HCT116 (cell line): ENCODE data around the gene MMP15. TPM values are rescaled to one million over a fixed set of nuclear protein-coding genes. Genes with fewer than 3 reads are reported as not detected.

Source experiments
- ATAC-seq: fragments of 200-7000 bp; cut with Tn5 transposase; 2 replicates; pipeline ENCODE4 v1.9.1; 2020; ENCODE audit warnings: mild to moderate bottlenecking, moderate library complexity
- BruUV-seq: library from RNA; stranded (reverse); fragments of 400-500 nt; replicated peaks from 2 replicates; lab custom pipeline; 2021; lab: Mats Ljungman, UMichigan
- CTCF ChIA-PET: fragments of 300-600 bp; sonication (Branson Sonifier 250); formaldehyde crosslinking; loops from one replicate; lab custom pipeline; 2021; ENCODE audit warnings: antibody characterized with exemption; lab: Charles Lee
- POLR2A ChIA-PET: fragments of 300-600, 350-600 bp; sonication (Branson Sonifier 250); formaldehyde crosslinking; loops from one replicate; lab custom pipeline; 2021; ENCODE audit warnings: antibody characterized with exemption; lab: Charles Lee
- RAD21 ChIA-PET, 2 experiments: fragments of 300-600 bp; sonication (Branson Sonifier 250); formaldehyde crosslinking; loops; one replicate each; lab custom pipeline; 2023; ENCODE audit warnings: low total read pairs in 2 of 2; ENCODE audit not compliant: uncharacterized antibody in 2 of 2, unreplicated experiment in 2 of 2, low non-redundant PET in 1 of 2; lab: Charles Lee
- DNase-seq: peaks from one replicate; pipeline ENCODE4 v3.0.0-alpha.2; 2010; ENCODE audit warnings: low read depth, low spot score
- H2AFZ ChIP-seq: fragments of 200-600 bp; shearing (Covaris generic), sonication (generic); 2 replicates; pipeline ENCODE4 v1.6.1; 2017; ENCODE audit warnings: low read depth, mixed run types, mixed read lengths, antibody characterized with exemption, low read length; ENCODE audit not compliant: poor library complexity, severe bottlenecking
- H3K27ac ChIP-seq: 2 replicates; pipeline ENCODE4 v1.5.1; 2012; ENCODE audit warnings: low read depth, low read length
- H3K27me3 ChIP-seq: fragments of 200-600 bp; sonication (generic); 2 replicates; pipeline ENCODE4 v1.6.1; 2016; ENCODE audit warnings: mixed run types, low read length, mixed read lengths; ENCODE audit not compliant: insufficient read depth
- H3K36me3 ChIP-seq, 2 experiments: fragments of 200-500 bp in 1 of 2; fragments of 200-600 bp in 1 of 2; sonication (Bioruptor generic) in 1 of 2; sonication (generic) in 1 of 2; 2 replicates each; pipeline versions ENCODE4 v1.5.1 to v1.6.1; 2014 to 2016; ENCODE audit warnings: low read length in 2 of 2, inconsistent platforms in 1 of 2, mixed read lengths in 1 of 2, mixed run types in 1 of 2; ENCODE audit not compliant: insufficient read depth in 2 of 2, control insufficient read depth in 1 of 2
- H3K4me1 ChIP-seq, 2 experiments: fragments of 200-600 bp in 1 of 2; sonication (generic) in 1 of 2; 2 replicates each; pipeline versions ENCODE4 v1.5.1 to v1.6.1; 2012 to 2017; ENCODE audit warnings: low read length in 2 of 2, inconsistent platforms in 1 of 2, mild to moderate bottlenecking in 1 of 2, mixed read lengths in 1 of 2, mixed run types in 1 of 2, moderate library complexity in 1 of 2; ENCODE audit not compliant: insufficient read depth in 2 of 2, control insufficient read depth in 1 of 2
- H3K4me2 ChIP-seq: fragments of 200-600 bp; sonication (generic); 2 replicates; pipeline ENCODE4 v1.6.1; 2017; ENCODE audit warnings: mixed run types, low read length, mixed read lengths
- H3K4me3 ChIP-seq, 2 experiments: fragments of 200-600 bp in 1 of 2; sonication (generic) in 1 of 2; replicated peaks in 1 of 2; 2 replicates each; pipeline ENCODE4 v1.5.1; 2011 to 2016; ENCODE audit warnings: low read length in 2 of 2, control low read depth in 1 of 2, low read depth in 1 of 2, mild to moderate bottlenecking in 1 of 2, mixed read lengths in 1 of 2, mixed run types in 1 of 2
- H3K79me2 ChIP-seq: fragments of 200-600 bp; sonication (generic); 2 replicates; pipeline ENCODE4 v1.6.1; 2017; ENCODE audit warnings: mild to moderate bottlenecking, mixed run types, low read length, moderate library complexity, mixed read lengths; ENCODE audit not compliant: insufficient read depth
- H3K9ac ChIP-seq: fragments of 200-600 bp; sonication (generic); 2 replicates; pipeline ENCODE4 v1.6.1; 2016; ENCODE audit warnings: low read length, mixed read lengths
- H3K9me2 ChIP-seq: fragments of 200-600 bp; sonication (generic), shearing (Covaris generic); 2 replicates; pipeline ENCODE4 v1.6.1; 2017; ENCODE audit warnings: mixed run types, mild to moderate bottlenecking, moderate library complexity; ENCODE audit not compliant: insufficient read depth
- H3K9me3 ChIP-seq, 2 experiments: fragments of 200-500 bp in 1 of 2; fragments of 200-600 bp in 1 of 2; sonication (Bioruptor generic) in 1 of 2; sonication (generic) in 1 of 2; 2 replicates each; pipeline ENCODE4 v1.6.1; 2014 to 2017; ENCODE audit warnings: low read length in 2 of 2, mixed read lengths in 2 of 2, inconsistent platforms in 1 of 2, low read depth in 1 of 2, mild to moderate bottlenecking in 1 of 2, mixed run types in 1 of 2, moderate library complexity in 1 of 2; ENCODE audit not compliant: control insufficient read depth in 1 of 2, insufficient read depth in 1 of 2
- H4K20me1 ChIP-seq: fragments of 200-600 bp; sonication (generic), shearing (Covaris generic); 2 replicates; pipeline ENCODE4 v1.6.1; 2017; ENCODE audit warnings: mixed run types, mild to moderate bottlenecking, moderate library complexity; ENCODE audit not compliant: insufficient read depth
- ATF3 ChIP-seq: IDR thresholded peaks from 2 replicates; pipeline ENCODE4 v1.6.1; 2012
- CBX3 ChIP-seq: IDR thresholded peaks from 2 replicates; pipeline ENCODE4 v1.6.1; 2012; ENCODE audit warnings: low read depth
- POLR2AphosphoS5 ChIP-seq: IDR thresholded peaks from 2 replicates; pipeline ENCODE4 v1.6.1; 2011; ENCODE audit warnings: mild to moderate bottlenecking, low read depth, low read length, moderate library complexity
- REST ChIP-seq: IDR thresholded peaks from 2 replicates; pipeline ENCODE4 v1.6.1; 2012; ENCODE audit warnings: low read depth
- SIN3A ChIP-seq: IDR thresholded peaks from 2 replicates; pipeline ENCODE4 v1.6.1; 2012; ENCODE audit warnings: low read depth
- YY1 ChIP-seq: IDR thresholded peaks from 2 replicates; pipeline ENCODE4 v1.6.1; 2011; ENCODE audit warnings: low read length, low read depth, moderate library complexity, mild to moderate bottlenecking; ENCODE audit not compliant: insufficient replicate concordance; ENCODE audit errors: extremely low read depth
- intact Hi-C: fragments of 100-400 bp; cut with micrococcal nuclease; formaldehyde crosslinking; loops from 2 replicates; pipeline ENCODE4 v1.10.0; 2022
- total RNA-seq: library from RNA; stranded (reverse); gene quantifications from one replicate; pipeline ENCODE4 v1.2.1, GENCODE V29; 2021; ENCODE audit not compliant: unreplicated experiment

MMP15 gene
- total RNA-seq, 1 experiment from 2014 or later: 38.5 TPM

- BruUV-seq: no TSS peak
- Histone ChIP-seq H3K27me3 (no peaks in the 10 kb centered on the region), H3K4me3 (no peak overlapping the region), H3K36me3 (no peaks in the 10 kb centered on the region), H3K4me1 (peaks cover under 1 to 14% of the 10 kb centered on the region in 2 experiments; a peak in 3 of 4 replicates), H4K20me1 (no peaks in the 10 kb centered on the region), H3K9me2 (no peaks in the 10 kb centered on the region), H3K9ac (no peak overlapping the region), H3K27ac (no peak overlapping the region), H3K9me3 (no peaks in the 10 kb centered on the region), H3K4me2 (no peak overlapping the region), H2AFZ (no peak overlapping the region), H3K79me2 (no peaks in the 10 kb centered on the region)
- POLR2A ChIA-PET: no interaction called here
- DNase-seq (no peak), ATAC-seq (no peak)
- intact Hi-C loops: no loop called here
- TF ChIP-seq POLR2AphosphoS5: no peak
- CTCF ChIA-PET: no interaction called here
- RAD21 ChIA-PET: no interaction called here
These were observed 32.1 kb upstream of the MMP15 start for GRCh38 chr16:57993438-57993837.

GRCh38 chr16:57993897-57994296, 31.7 kb upstream of the MMP15 start:
- DNase-seq: no peak
- no peak for ATAC-seq
- no peaks in the 10 kb centered on the region for H3K9me2 ChIP-seq
- no peaks in the 10 kb centered on the region for H3K36me3 ChIP-seq
- no peak overlapping the region for H2AFZ ChIP-seq
- CTCF ChIA-PET: no interaction called here
- H3K27me3 ChIP-seq: no peaks in the 10 kb centered on the region
- no peak overlapping the region for H3K4me3 ChIP-seq
- no peak overlapping the region for H3K9ac ChIP-seq
- no TSS peak for BruUV-seq
- H3K4me1 ChIP-seq: peaks cover 5 to 19% of the 10 kb centered on the region in 2 experiments; a peak in 3 of 4 replicates
- H3K27ac ChIP-seq: no peak overlapping the region
- intact Hi-C loops: loop anchor here (2.0 kb wide), 1 partner anchor 237 kb away; no protein-coding TSS in a partner anchor
- H3K79me2 ChIP-seq: no peaks in the 10 kb centered on the region
- TF ChIP-seq SIN3A (no peak), CBX3 (no peak), YY1 (no peak), ATF3 (no peak), REST (no peak)
- TF ChIP-seq, all 23 proteins: peak for 0
- Histone ChIP-seq H3K9me3 (no peaks in the 10 kb centered on the region), H3K4me2 (no peak overlapping the region), H4K20me1 (no peaks in the 10 kb centered on the region)
- ChIA-PET POLR2A (no interaction called here), RAD21 (no interaction called here)
